ENCODE results near the gene CSHL1. TPM values are rescaled to one million over a fixed set of nuclear protein-coding genes. Genes with fewer than 3 reads are reported as not detected.

Gene CSHL1
- polyA plus RNA-seq, 2 of the 4 experiments (the other 2 are of a cell fraction): not detected

DNA sequence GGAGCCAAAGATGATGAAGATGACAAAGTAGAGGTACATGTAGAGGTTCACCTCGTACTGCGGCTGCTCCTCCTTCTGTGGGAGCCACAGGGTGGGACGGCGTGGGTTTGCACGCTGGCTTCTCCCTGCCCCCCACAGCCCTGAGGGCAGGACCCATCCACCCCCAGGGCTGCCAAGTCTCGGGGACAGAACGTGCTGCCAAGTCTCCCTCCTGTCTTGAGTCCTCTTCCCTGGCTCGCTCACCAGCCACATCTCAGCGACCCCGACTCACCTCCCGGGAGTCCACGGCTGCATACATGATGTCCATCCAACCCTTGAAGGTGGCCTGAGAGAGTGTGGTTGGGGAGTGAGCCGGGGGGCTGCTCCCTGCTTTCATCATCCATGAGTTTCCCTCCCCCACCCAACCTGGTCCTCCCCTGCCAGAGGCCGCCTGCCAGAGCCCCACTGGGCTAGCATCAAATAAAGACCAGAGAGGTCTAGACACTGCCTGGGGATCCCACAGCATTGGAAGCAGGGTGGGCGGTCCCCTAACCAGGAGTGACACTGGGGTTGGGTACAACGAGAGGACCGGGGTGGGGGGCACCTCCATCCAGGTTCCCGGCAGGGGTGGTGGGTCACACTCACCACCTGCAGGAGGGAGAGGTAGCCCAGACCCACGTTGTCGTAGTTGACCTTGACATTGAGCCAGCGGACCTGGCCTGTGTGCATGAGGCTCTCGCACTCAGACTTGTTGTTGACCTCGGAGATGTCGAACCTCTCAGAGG lies 33.9 kb upstream of the CSHL1 start (continued):
- TF ChIP-seq MAFK (IDR thresholded peaks at IDR 0.05; ENCODE audit: partially characterized antibody): no peak
- TF ChIP-seq SMC3 (IDR thresholded peaks at IDR 0.05): no peak

DNA sequence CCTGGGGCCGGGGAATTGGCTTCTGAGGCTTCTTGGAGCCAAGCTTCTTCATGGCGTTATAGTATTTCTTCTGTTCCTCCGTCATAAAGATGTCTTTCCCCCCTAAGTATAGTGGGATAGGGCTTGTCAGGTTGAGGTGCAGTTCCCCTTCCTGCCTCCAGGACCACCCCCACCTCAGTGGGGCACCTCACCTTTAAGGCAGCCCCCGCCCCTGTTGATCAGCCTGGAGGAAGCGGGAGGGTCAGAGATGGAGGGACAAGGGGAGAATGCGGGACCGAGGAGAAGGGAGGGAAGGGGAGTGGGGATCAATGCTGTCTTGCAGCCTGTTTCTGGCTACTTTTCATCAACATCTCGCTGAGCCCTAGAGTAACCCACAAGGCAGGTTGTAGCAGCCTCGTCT lies 32.7 kb upstream of the CSHL1 start:
- Histone ChIP-seq H3K9me3 (no peaks in the 10 kb centered on the region), H3K4me3 (no peak overlapping the region), H3K4me2 (no peak overlapping the region), H3K27ac (no peak overlapping the region), H3K4me1 (no peaks in the 10 kb centered on the region)
- ChIA-PET CTCF (interaction anchor here (1.5 to 5.1 kb wide), 4 partner anchors 11 to 81 kb away, joined by 6 to 90 read pairs (median 8); partner anchors contain the start of genes CD79B and GH1), POLR2A (no interaction called here)
- ATAC-seq (no peak), FAIRE-seq (no peak), DNase-seq (ENCODE audit: low read depth in 1 of 2, low spot score in 1 of 2) (no peak)
- TF ChIP-seq, protein P1, sequence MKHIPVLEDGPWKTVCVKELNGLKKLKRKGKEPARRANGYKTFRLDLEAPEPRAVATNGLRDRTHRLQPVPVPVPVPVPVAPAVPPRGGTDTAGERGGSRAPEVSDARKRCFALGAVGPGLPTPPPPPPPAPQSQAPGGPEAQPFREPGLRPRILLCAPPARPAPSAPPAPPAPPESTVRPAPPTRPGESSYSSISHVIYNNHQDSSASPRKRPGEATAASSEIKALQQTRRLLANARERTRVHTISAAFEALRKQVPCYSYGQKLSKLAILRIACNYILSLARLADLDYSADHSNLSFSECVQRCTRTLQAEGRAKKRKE (CRISPR knock-in tag; IDR thresholded peaks at IDR 0.05; ENCODE audit: low read depth): no peak
- TF ChIP-seq FOSB (CRISPR knock-in tag; IDR thresholded peaks at IDR 0.05) (no peak), HOXB5 (CRISPR knock-in tag; IDR thresholded peaks at IDR 0.05) (no peak), TP53 (CRISPR knock-in tag; IDR thresholded peaks at IDR 0.05) (no peak), RNF2 (IDR thresholded peaks at IDR 0.05; ENCODE audit: borderline replicate concordance, low read depth) (no peak), ESRRA (IDR thresholded peaks at IDR 0.05; ENCODE audit: borderline replicate concordance, low read length) (no peak), SREBF2 (IDR thresholded peaks at IDR 0.05) (no peak), HEYL (CRISPR knock-in tag; IDR thresholded peaks at IDR 0.05) (no peak), POLR2A (IDR thresholded peaks at IDR 0.05; ENCODE audit: low read length) (no peak), PHF8 (IDR thresholded peaks at IDR 0.05; ENCODE audit: borderline replicate concordance, low read depth) (no peak), SMC3 (IDR thresholded peaks at IDR 0.05) (no peak), JUN (IDR thresholded peaks at IDR 0.05) (no peak), MAFK (IDR thresholded peaks at IDR 0.05; ENCODE audit: partially characterized antibody) (no peak), POLR2AphosphoS2 (conservative IDR thresholded peaks at IDR 0.05; ENCODE audit: low read length) (no peak)
- TF ChIP-seq, protein P2, sequence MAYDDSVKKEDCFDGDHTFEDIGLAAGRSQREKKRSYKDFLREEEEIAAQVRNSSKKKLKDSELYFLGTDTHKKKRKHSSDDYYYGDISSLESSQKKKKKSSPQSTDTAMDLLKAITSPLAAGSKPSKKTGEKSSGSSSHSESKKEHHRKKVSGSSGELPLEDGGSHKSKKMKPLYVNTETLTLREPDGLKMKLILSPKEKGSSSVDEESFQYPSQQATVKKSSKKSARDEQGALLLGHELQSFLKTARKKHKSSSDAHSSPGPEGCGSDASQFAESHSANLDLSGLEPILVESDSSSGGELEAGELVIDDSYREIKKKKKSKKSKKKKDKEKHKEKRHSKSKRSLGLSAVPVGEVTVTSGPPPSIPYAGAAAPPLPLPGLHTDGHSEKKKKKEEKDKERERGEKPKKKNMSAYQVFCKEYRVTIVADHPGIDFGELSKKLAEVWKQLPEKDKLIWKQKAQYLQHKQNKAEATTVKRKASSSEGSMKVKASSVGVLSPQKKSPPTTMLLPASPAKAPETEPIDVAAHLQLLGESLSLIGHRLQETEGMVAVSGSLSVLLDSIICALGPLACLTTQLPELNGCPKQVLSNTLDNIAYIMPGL (CRISPR knock-in tag; IDR thresholded peaks at IDR 0.05; ENCODE audit: borderline replicate concordance): no peak
- TF ChIP-seq, protein P3, sequence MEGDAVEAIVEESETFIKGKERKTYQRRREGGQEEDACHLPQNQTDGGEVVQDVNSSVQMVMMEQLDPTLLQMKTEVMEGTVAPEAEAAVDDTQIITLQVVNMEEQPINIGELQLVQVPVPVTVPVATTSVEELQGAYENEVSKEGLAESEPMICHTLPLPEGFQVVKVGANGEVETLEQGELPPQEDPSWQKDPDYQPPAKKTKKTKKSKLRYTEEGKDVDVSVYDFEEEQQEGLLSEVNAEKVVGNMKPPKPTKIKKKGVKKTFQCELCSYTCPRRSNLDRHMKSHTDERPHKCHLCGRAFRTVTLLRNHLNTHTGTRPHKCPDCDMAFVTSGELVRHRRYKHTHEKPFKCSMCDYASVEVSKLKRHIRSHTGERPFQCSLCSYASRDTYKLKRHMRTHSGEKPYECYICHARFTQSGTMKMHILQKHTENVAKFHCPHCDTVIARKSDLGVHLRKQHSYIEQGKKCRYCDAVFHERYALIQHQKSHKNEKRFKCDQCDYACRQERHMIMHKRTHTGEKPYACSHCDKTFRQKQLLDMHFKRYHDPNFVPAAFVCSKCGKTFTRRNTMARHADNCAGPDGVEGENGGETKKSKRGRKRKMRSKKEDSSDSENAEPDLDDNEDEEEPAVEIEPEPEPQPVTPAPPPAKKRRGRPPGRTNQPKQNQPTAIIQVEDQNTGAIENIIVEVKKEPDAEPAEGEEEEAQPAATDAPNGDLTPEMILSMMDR (IDR thresholded peaks at IDR 0.05): no peak
- WGBS (ENCODE audit: missing lambda C conversion rate): 57% methylated on average over 9 of the region's 9 CpGs

DNA sequence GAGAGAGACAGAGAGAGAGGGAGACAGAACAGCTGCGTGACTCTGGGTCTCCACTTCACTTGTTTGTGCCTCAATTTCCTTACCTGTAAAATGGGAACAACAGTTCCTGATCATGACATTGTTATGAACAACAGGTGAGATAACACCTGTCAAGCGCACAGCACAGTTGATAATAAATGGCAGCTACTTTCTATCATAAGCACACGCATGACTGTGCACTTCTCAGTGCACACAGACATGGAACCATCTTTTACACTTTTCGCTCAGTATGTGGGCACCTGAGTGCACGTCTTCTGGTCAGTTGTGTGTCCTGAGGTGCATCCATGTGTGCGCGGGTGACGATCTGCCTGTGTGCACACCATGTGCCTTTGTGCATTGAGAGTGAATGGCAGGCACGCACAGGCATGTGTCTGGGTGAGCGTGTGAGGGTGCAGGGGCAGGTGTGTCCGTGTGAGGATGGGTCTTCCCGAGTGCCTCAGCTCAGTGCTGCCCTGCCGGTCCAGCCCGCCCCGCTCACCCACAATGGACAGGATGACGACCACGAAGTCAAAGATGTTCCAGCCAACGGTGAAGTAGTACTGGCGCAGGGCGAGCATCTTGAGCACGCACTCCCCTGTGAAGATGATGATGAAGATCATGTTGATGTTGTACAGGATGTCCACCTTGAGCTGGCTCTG lies 31.4 kb upstream of the CSHL1 start:
- no peak overlapping the region for H3K4me2 ChIP-seq
- no peaks in the 10 kb centered on the region for H3K4me1 ChIP-seq
- DNase-seq (ENCODE audit: low read depth in 1 of 2, low spot score in 1 of 2) (no peak), ATAC-seq (no peak), FAIRE-seq (no peak)
- H3K27ac ChIP-seq: no peak overlapping the region
- no peaks in the 10 kb centered on the region for H3K9me3 ChIP-seq
- CTCF ChIA-PET: interaction anchor here (0.8 to 3.8 kb wide), 11 partner anchors 9 to 83 kb away, joined by 3 to 24 read pairs (median 5); partner anchors contain the start of genes CD79B, CSHL1 and GH1
- WGBS (ENCODE audit: missing lambda C conversion rate): 77% methylated on average over 21 of the region's 21 CpGs
- no peak overlapping the region for H3K4me3 ChIP-seq
- POLR2A ChIA-PET: no interaction called here
- TF ChIP-seq NFE2L2 (conservative IDR thresholded peaks at IDR 0.05; ENCODE audit: low read length): peak; percentile 56; the same call in 1 of the 2 replicates
- peak; percentile 43 for TF ChIP-seq MAFK (IDR thresholded peaks at IDR 0.05; ENCODE audit: partially characterized antibody)
- no peak for TF ChIP-seq CEBPB (IDR thresholded peaks at IDR 0.05)
- TF ChIP-seq POLR2A (IDR thresholded peaks at IDR 0.05; ENCODE audit: low read length): 0 out of 2 replicates have a peak, but pooled peaks have one; percentile 14

All from A549 (cell line).